Urothelium cell line (cell line): ENCODE results near the gene TMEM163.
"Not testable (repeated sequence)": the region's sequence is repeated elsewhere in the genome, so short reads cannot be mapped to it uniquely, and the experiment has no call there.

ENCODE experiments used
- DNase-seq: peaks from one replicate; pipeline ENCODE4 v3.0.0; 2011; ENCODE audit warnings: low spot score, mixed read lengths
- FAIRE-seq: peaks from 2 replicates; lab custom pipeline; 2011; peaks lifted over from hg19 to GRCh38; lab: Jason Lieb, UNC

The TMEM163 gene

GRCh38 chr2:134540990-134541389 lies 177.8 kb downstream of the TMEM163 start:
- DNase-seq = no peak
- no peak for FAIRE-seq

- DNase-seq = no peak
These were observed 178.8 kb downstream of the TMEM163 start for GRCh38 chr2:134539981-134540380.

GRCh38 chr2:134537702-134538101 lies 181.1 kb downstream of the TMEM163 start:
- FAIRE-seq = no peak
- no peak for DNase-seq

More at GRCh38 chr2:134539981-134540380, 178.8 kb downstream of the TMEM163 start:
- FAIRE-seq = no peak

GRCh38 chr2:134537121-134537520 lies 181.7 kb downstream of the TMEM163 start:
- DNase-seq (no peak), FAIRE-seq (no peak)

- no peak for DNase-seq
- FAIRE-seq = no peak
These were observed 182.5 kb downstream of the TMEM163 start for GRCh38 chr2:134536296-134536695.

GRCh38 chr2:134532537-134532936 lies 186.3 kb downstream of the TMEM163 start:
- DNase-seq = no peak
- FAIRE-seq = no peak

GRCh38 chr2:134527381-134527780 lies 191.4 kb downstream of the TMEM163 start:
- no peak for FAIRE-seq
- DNase-seq = no peak

GRCh38 chr2:134522496-134523455 lies 196.0 kb downstream of the TMEM163 start:
- no peak for FAIRE-seq
- DNase-seq = no peak

- DNase-seq = no peak
- FAIRE-seq = peak; percentile 35
These were observed 200.7 kb downstream of the TMEM163 start for GRCh38 chr2:134518101-134518500.

GRCh38 chr2:134515137-134515536 lies 203.7 kb downstream of the TMEM163 start:
- no peak for FAIRE-seq

GRCh38 chr2:134513465-134513804 lies 205.4 kb downstream of the TMEM163 start:
- DNase-seq (no peak), FAIRE-seq (no peak)

More at GRCh38 chr2:134515137-134515536, 203.7 kb downstream of the TMEM163 start:
- no peak for DNase-seq

- no peak for DNase-seq
- FAIRE-seq = peak; percentile 58
These were observed 205.9 kb downstream of the TMEM163 start for GRCh38 chr2:134512734-134513464.

- DNase-seq = no peak
- FAIRE-seq = no peak
These were observed 210.4 kb downstream of the TMEM163 start for GRCh38 chr2:134508391-134508790.

- DNase-seq (no peak), FAIRE-seq (no peak)
These were observed 211.1 kb downstream of the TMEM163 start for GRCh38 chr2:134507697-134508096.

- FAIRE-seq, DNase-seq: not testable (repeated sequence)
These were observed 211.6 kb downstream of the TMEM163 start for GRCh38 chr2:134507159-134507558.

GRCh38 chr2:134505446-134505845 lies 213.4 kb downstream of the TMEM163 start:
- no peak for DNase-seq

GRCh38 chr2:134504586-134505336 lies 214.0 kb downstream of the TMEM163 start:
- DNase-seq (no peak), FAIRE-seq (no peak)

More at GRCh38 chr2:134505446-134505845, 213.4 kb downstream of the TMEM163 start:
- FAIRE-seq = no peak

- no peak for FAIRE-seq
These were observed 216.7 kb downstream of the TMEM163 start for GRCh38 chr2:134502104-134502503.

GRCh38 chr2:134501476-134502091 lies 217.2 kb downstream of the TMEM163 start:
- DNase-seq (no peak), FAIRE-seq (no peak)

More at GRCh38 chr2:134502104-134502503, 216.7 kb downstream of the TMEM163 start:
- DNase-seq = no peak

GRCh38 chr2:134500211-134500935 lies 218.4 kb downstream of the TMEM163 start:
- DNase-seq (no peak), FAIRE-seq (no peak)
